ENCODE results near the gene PMIS2.
"Not testable (repeated sequence)": the region's sequence is repeated elsewhere in the genome, so short reads cannot be mapped to it uniquely, and the experiment has no call there.

Gene PMIS2

GRCh38 chr19:35595026-35595425, 9.1 kb downstream of the PMIS2 start:
- DNase-seq, result not testable (repeated sequence)

GRCh38 chr19:35595928-35596327, 10.0 kb downstream of the PMIS2 start:
- DNase-seq, result no peak

GRCh38 chr19:35596366-35596999, 10.5 kb downstream of the PMIS2 start:
- DNase-seq, result no peak

- DNase-seq, result no peak
These were observed 16.0 kb downstream of the PMIS2 start for GRCh38 chr19:35601971-35602370.

GRCh38 chr19:35604436-35604835, 18.5 kb downstream of the PMIS2 start:
- DNase-seq, result not testable (repeated sequence)

GRCh38 chr19:35607170-35607569, 21.2 kb downstream of the PMIS2 start:
- DNase-seq, result not testable (repeated sequence)

- DNase-seq, result no peak
These were observed 21.7 kb downstream of the PMIS2 start for GRCh38 chr19:35607661-35608060.

- no peak for DNase-seq
These were observed 22.3 kb downstream of the PMIS2 start for GRCh38 chr19:35608251-35608650.

GRCh38 chr19:35609851-35610353, 23.9 kb downstream of the PMIS2 start:
- no peak for DNase-seq

- no peak for DNase-seq
These were observed 26.2 kb downstream of the PMIS2 start for GRCh38 chr19:35612224-35612558.

GRCh38 chr19:35612559-35613321, 26.8 kb downstream of the PMIS2 start, which contains the start of gene HAUS5:
Gene HAUS5 (plus strand): TSS chr19:35612735. CDS start chr19:35612795, 60 bp downstream.
- DNase-seq, result peak; percentile 87

- DNase-seq, result no peak
These were observed 27.6 kb downstream of the PMIS2 start for GRCh38 chr19:35613574-35613973.

GRCh38 chr19:35615036-35615435, 29.1 kb downstream of the PMIS2 start:
- DNase-seq, result no peak

GRCh38 chr19:35618857-35619256, 32.9 kb downstream of the PMIS2 start:
- DNase-seq, result no peak

GRCh38 chr19:35619290-35619923, 33.4 kb downstream of the PMIS2 start:
- DNase-seq, result no peak

GRCh38 chr19:35620001-35620400, 34.0 kb downstream of the PMIS2 start:
- DNase-seq, result no peak

- DNase-seq, result no peak
These were observed 35.7 kb downstream of the PMIS2 start for GRCh38 chr19:35621708-35622107.

GRCh38 chr19:35622750-35623149, 36.8 kb downstream of the PMIS2 start:
- no peak for DNase-seq

GRCh38 chr19:35623327-35624010, 37.5 kb downstream of the PMIS2 start:
- no peak for DNase-seq

GRCh38 chr19:35628264-35628564, 42.2 kb downstream of the PMIS2 start:
- no peak for DNase-seq

- DNase-seq, result peak; percentile 97
These were observed 42.8 kb downstream of the PMIS2 start, which contains the start of gene RBM42 for GRCh38 chr19:35628565-35629331. Gene RBM42 (plus strand): TSS chr19:35629036. CDS start chr19:35629154, 118 bp downstream.

GRCh38 chr19:35629332-35629633, 43.3 kb downstream of the PMIS2 start:
- DNase-seq, result no peak

Data from NK-92 treated with Interleukin-12 subunit alpha and Interleukin-12 subunit beta, amount 100 ng/mL, for 24 hours (cell line).